Activated CD8-positive, alpha-beta memory T cell treated with anti-CD3 and anti-CD28 coated beads, Interleukin-2, amount 50 U/mL, for 48 hours (primary cell): ENCODE results near the gene C20orf96.
"Not testable (repeated sequence)": the region's sequence is repeated elsewhere in the genome, so short reads cannot be mapped to it uniquely, and the experiment has no call there.

Experiments used
- DNase-seq: peaks from one replicate; pipeline ENCODE4 v3.0.0-alpha.2; 2020

C20orf96 gene, protein sequence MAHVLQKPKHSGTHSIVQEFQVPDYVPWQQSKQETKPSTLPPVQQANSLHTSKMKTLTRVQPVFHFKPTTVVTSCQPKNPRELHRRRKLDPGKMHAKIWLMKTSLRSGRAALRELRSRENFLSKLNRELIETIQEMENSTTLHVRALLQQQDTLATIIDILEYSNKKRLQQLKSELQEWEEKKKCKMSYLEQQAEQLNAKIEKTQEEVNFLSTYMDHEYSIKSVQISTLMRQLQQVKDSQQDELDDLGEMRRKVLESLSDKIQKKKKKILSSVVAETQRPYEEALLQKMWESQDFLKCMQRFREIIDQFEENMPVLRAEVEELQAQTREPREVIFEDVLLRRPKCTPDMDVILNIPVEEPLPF

DNA sequence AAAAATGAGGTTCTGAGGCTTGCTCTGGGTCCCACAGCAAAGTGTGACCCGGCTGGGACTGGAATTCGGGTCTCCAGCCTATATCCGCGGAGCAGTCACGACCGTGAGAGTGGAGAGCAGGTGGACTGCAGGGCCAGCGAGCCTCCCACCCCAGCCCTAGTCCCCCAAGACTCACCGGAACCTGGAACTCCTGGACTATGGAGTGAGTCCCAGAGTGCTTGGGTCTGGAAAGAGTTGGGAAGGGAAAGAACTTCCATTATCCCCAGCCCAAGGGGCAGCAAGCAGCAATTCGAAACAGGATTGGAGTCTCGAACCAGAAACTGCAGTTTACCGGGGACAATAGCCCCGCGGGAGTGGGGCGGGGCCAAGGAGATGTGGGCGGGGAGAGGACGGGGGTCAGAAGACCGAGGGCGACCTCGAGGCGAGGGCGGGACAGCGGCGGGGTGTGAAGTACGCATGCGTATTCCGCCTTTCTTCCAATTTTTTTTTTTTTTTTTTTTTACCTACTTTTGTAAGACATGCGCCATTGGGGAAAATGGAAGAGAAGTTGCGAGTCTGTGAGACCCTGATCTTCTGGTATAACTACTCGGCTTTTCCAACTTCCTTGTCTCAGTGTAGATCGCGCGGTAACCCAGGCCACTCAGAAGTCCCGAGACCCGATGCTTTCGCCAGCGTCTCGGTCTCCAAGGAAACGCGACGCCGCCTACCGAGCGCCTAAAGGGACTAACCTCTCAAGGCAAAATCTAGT lies at the start of gene C20orf96:
C20orf96 (minus strand) TSS at position 667 of the 748 bp plus-strand sequence; CDS start at position 527, 140 bp downstream.
- DNase-seq = peak; percentile 92

DNA sequence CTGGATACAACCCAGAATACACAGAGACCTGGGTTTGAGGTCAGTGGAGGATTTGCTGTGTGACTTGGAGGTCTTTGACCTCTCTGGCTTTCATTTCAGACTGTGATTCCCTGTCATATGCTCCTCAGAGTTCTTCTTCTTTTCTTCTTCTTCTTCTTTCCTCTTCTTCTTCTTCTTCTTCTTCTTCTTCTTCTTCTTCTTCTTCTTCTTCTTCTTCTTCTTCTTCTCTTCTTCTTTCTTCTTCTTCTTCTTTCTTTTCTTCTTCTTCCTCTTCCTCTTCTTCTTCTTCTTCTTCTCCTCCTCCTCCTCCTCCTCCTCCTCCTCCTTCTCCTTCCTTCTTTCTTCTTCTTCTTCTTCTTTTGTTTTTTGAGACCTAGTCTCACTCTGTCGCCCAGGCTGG lies 45.5 kb upstream of the C20orf96 start:
- not testable (repeated sequence) for DNase-seq

DNA sequence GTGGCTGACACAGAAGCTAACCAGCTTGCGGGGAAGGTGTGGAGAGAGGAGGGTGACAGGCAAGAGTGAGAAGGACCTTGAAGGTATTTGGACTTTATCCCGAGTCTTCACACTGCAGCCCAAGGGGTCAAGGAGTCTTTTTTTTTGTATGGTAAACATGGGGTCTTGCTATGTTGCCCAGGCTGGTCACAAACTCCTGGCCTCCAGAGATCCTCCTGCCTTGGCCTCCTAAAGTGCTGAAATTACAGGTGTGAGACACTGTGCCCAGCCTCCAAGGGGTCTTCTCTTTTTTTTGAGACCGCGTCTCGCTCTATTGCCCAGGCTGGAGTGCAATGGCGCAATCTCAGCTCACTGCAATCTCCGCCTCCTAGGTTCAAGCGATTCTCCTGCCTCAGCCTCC lies 44.0 kb upstream of the C20orf96 start:
- DNase-seq = no peak

DNA sequence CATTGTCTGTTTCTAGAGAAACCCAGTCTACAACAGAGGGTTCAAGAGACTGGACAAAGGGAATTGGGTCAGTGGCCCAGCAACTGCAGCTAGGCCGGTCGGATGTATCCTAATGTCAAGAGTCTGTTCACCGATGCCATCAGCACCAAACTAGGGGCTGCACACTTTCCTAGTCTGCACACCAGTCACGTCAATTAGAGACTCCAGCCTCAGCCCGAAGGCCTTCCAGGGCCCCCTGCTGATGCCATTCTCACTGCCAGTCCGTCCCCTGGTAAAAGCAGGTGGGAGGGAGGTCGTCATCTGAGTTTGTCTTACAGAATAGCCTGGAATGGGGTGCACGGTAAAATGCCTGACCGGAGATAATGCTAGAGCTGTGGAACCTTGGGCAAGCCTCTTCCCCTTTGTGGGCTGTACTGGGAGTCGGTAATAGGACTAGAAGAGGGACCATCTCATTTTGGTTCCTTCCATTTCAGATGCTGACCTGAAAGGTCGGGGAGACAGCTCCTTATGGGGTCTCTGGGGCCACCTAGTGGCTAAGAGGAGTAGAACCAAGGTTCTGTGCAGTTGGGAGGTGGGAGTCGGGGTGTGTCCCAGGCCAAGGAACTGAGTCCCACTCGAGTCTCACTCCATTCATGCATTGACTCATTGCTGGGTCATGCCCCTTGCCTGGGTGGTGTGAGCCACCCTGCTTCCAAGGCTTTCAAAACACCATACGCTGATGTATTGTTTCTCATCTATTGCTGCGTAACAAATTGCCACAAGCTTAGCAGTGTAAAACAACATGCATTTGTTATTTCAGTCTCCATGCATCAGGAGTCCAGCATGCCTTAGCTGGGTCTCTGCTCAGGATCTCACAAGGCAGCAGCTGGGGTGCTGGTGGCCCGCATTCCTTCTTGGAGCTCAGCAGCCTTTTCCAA lies 39.9 kb upstream of the C20orf96 start:
- DNase-seq = peak; percentile 73

DNA sequence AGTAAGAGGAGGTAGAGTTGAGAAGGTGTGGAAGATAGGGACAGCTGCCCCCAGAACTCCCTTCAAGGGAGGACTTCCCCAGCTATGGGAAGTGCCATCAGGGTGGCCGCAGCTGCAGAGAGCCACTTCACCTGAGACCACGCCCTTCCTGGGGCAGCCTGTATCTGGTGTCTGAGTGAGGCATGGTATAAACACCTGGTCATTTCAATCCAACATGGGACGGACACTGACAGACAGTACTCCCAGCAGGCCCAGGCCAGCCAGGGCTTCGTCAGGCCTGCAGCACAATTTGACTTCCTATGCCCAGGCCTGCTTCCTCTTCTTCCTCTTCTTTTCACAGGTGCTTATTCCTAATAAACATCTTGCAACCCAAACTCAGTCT lies 39.3 kb upstream of the C20orf96 start:
- DNase-seq = no peak

DNA sequence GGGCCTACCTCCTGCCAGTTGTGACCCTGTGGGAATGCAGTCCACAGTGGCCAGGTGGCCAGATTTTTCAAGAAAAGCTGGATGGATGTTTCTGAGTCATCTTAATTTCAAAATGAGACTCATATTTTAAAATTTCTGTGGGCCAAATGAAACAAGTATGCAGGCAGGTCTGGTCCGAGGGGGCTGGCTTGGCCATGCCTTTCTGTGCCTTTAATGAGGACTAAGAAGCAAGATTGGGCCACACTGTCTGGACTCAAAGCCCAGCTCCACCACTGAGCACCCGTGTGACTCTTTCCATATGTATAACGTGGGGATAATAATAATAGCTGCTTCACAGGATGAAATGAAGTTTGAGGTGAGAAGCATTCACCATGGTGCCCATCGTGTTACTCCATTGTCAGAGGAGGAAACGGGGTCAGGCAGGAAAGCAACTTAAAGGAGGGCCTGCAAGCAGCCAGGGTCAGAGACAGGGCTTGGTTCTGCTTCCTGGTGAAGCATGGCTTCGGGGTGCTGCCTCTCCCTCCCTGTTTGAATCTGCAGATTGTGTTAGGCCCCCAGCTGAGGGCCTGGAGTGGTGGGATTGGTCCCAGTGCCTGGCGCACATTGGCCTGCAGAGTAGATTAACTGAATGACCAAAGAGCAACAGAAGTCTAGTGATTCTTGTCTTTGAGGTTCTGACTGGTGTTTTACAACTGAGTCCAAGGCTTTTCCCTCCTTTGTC lies 38.6 kb upstream of the C20orf96 start:
- DNase-seq = no peak

DNA sequence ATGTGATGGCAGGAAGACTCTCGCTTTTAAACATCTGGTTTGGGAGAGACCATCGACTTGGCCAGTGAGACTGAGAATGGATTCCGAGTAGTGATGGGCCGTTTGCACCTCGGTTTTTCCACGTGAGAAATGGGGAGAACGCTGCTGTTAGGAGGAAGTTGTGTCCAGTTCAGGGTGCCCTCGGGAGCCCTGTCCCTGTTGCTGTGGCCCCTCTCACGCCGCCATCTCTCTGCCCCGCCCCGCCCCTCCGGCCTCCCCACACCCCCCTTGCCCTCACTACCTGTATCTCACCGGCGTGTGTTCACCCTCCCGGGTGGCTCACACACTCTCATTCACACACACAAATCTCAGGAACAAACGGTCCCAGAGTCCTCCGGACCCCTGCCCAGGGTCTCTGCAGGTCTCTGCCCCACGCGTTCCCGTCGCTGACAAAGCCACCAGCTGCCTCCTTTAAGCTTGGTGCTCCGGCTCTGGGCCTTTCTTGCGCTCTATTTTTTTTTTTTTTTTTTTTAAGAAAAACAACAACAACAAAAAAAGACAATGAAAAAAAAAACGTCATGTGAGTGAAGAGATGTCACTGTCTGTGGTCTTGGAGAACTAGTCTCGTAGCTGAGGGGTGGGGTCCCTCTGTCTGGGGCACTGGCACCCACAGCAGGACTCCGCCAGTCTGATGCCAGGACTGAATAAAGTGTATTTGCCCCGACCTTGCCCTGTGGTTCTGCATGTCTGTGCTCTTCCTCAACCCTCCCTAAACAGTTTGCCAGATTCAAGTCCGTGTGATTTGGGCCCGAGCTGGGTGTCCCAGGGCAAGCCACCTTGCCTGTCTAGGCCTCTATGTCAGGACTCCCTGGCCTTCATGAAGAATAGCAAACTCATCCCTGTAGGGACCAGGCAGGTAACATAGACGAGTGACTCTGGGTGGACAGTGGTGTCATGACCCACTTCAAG lies 37.8 kb upstream of the C20orf96 start:
- DNase-seq = peak; percentile 53

DNA sequence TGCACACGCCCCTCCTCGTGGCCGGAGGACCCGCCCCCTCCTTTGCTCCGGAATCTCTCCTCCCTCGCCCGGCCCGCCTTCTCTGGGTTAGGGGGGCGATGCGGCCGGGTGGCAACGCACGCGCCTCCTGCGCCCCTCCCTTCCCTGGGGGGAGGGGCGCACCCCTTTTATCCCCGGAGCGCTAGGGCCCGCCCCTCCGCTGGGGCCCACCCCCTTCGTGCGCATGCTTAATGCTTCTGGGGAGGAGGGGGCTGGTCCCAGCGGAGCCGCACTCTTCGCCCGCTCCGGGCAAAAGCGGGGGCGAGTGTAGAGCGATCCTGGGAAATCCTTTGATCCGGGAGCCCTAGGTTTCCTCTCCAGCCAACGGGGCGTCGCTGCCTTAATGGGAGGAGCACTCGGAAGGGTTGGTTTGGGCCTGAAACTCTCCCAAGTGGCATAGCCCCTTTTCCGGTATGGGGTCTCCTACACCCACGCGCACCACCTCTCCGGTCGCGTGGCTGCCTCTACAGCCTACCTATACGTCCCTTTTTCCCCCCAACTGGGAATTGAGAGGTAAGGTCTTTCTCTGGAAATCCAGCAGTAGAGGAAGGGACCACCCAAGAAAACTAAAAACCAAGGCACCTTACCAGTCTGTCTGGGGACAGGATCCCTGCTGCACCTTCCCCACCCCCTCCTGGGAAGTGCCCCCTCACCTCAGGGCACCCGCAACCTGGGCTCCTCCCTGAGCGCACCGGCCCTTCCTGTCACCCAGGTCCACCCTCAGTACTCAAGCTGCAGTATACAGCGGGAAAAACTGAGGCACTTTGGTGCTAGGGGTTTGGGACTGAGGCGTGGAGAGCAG lies 36.9 kb upstream of the C20orf96 start:
- DNase-seq = peak; percentile 91

DNA sequence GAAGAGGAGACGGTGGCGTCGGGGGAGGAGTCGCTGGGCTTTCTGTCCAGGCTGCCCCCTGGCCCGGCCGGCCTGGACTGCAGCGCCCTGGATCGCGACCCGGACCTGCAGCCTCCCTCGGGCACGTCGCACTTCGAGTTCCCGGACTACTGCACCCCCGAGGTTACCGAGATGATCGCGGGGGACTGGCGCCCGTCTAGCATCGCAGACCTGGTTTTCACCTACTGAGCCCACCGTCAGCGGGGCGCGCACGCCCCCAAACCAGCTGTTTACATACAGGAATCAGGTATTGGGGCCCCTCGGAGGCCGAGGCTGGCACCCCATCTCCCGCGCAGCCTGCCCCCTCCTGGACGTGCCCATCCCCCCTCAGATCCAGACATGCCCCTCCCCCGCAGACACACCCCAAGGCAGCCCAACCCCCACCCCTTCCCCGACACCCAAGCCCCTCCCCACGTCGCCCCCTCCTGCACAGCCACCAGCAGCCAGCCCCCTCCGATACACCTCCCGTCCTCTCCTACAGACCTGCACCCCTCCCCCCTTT lies 36.2 kb upstream of the C20orf96 start:
- DNase-seq = no peak

DNA sequence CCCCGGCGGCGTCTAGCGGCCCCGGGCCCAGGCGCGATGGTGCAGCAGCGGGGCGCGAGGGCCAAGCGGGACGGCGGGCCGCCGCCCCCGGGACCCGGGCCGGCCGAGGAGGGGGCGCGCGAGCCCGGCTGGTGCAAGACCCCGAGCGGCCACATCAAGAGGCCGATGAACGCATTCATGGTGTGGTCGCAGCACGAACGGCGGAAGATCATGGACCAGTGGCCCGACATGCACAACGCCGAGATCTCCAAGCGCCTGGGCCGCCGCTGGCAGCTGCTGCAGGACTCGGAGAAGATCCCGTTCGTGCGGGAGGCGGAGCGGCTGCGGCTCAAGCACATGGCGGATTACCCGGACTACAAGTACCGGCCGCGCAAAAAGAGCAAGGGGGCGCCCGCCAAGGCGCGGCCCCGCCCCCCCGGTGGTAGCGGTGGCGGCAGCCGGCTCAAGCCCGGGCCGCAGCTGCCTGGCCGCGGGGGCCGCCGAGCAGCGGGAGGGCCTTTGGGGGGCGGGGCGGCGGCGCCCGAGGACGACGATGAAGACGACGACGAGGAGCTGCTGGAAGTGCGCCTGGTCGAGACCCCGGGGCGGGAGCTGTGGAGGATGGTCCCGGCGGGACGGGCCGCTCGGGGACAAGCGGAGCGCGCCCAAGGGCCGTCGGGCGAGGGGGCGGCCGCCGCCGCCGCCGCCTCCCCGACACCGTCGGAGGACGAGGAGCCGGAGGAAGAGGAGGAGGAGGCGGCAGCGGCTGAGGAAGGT lies 35.5 kb upstream of the C20orf96 start:
- peak; percentile 82 for DNase-seq

DNA sequence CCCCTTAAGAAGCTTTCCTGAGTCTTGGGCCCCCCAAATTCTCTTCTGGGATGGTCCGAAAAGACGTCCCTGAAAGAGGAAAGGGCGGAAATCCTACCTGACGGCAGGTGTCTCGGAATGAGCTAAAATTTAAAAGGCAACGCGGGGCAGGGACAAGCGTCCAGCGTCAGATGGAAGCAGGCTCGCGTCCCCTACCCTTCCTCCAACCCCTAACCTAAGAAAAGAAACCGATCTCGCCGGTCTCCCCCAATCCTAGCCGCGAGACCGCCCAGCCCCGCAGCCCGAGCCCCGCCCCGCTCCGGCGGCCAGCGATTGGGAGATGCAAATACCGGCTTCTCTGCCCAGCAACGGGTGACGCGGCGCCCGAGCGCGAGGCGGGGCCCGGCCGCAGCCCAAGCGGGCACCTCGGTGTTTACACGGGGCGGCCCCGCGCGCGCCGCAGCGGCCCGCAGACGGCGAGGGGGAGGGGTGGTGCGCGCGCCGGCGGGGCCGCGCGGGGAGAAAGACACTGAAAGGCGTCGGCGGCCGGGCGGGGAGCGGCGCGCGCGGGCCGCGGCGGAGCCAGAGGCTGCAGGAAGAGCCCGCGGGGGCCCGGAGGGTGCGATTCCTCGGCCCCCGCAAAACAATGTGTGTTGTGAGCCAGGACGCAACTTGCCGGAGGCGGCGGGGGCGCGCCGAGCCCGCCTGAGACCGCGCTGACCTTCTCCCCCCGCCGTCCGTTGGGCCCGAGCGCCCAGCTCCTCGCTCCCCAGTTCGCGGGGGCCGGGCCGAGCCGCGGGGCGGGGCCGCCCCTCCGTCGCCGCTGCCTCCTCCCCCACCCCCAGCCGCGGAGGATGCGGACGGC lies 34.7 kb upstream of the C20orf96 start, which contains the start of gene SOX12:
SOX12 (plus strand) TSS at position 508 of the 844 bp plus-strand sequence. CDS start 373 bp downstream, outside the sequence.
- peak; percentile 99 for DNase-seq

DNA sequence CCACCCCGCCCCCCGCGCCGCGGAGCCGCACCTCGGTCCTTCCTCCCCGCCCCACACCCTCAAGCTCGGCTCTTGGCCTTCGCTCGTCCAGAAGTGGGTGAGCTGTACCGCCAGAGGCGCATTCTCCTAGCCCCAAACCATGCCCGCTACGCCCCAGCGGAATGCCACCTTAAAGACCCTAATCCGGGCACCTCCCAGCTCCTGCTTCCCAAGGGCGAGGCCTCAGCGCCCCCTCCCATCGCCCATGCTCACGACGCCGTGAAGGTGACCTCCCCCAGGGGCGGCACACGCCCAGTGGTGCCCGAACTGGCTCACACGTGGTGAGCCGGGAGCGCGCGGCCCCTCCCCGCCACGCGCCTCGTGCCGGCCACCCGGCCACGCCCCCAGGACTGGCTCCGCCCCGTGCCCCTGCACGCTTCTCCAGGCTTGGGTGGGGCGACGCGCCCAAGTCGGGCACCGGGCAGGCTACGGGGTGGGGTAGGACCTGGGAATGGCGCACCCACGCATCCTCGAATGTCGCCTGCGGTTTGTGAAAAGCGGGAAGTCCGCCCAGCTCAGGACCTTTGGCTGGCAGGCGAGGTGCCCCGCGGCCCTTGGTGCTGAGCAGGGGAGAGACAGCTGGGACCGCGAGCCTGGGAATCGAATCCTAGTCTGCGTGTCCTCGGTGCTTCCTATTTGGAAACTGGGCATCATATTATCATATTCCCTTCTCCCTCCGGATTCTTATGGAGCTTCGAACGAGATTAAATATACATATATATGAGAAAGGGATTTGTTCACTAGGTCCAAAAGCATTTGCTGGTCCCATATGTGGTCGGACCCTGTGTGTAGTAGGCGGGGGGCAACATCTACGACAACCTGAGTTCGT lies 33.9 kb upstream of the C20orf96 start:
- DNase-seq = peak; percentile 95

DNA sequence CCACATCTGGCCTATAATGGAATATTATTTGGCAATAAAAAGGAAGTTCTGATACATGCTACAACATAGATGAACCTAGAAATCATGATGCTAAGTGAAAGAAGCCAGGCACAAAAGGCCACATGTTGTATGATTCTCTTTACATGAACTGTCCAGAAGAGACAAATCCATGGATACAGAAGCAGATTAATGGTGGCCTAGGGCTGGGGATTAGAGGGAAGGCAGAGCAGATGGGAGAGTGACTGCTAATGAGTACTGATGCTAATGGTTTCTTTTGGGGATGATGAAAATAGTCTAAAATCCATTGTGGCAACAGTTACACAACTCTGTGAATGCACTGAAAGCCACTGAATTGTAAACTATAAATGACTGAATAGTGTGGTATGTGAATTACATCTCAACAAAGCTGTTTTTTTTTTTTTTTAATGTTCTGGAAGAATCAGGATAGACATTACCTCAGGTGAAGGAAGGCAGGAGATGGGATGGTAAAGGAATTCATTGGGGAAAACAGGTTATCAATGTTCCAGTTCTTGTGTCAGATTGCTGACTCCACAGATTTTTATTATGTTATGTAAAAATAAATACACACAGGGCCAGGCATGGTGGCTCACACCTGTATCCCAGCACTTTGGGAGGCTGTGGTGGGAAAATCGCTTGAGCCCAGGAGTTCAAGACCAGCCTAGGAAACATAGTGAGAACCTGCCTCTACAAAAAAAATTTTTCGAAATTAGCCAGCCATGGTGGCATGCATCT lies 25.9 kb upstream of the C20orf96 start:
- no peak for DNase-seq

DNA sequence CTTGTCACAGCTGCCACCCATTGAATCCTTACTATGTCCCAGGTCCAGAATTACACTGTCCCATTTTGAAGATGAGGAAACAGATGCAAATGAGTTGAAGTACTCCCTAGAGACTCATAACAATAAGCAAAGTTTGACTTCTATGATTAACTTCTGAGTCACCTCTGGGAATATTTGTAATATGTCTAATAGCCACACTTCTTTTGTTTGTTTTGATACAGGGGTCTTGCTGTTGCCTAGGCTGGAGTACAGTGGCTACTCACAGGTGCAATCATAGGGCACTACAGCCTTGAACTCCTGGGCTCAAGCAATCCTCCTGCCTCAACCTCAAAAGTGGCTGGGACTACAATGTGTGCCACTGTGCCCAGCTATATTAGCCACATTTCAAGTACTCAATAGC lies 23.4 kb upstream of the C20orf96 start:
- no peak for DNase-seq

DNA sequence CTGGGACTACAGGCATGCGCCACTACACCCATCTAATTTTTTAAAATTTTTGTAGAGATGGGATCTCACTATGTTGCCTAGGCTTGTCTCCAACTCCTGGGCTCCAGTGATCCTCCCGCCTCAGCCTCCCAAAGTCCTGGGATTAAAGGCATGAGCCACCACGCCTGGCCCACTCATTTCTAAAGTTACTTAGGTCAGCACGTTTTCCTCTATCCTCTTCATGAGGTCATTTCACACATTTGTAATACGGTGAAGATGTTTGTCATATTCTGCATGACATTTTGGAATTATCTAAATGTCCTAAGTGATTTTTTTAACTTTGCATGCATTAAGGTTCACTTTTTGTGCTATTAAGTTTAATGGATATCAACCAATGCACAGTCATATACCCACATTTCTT lies 22.9 kb upstream of the C20orf96 start:
- no peak for DNase-seq

DNA sequence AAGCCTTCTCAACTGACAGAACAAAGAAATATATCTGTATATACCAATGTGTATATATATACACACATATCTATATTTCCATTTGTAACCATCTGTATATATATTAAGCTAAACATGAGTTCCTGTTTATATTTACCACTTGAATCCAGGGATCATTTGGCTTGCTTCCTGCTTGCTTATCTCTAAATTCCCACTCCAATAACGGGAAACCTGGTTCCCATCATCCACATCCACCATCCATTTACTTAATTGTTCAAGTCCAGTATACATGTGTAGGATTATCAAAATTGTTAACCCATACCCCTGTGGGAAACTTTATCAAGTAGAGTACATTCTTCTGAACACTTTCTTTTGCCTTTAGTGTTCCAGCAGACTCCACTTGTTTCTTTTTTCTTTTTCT lies 22.3 kb upstream of the C20orf96 start:
- no peak for DNase-seq
